Mononuclear cell (primary cell): Measurements from ENCODE around the gene TECPR2. TPM values are rescaled to one million over a fixed set of nuclear protein-coding genes. Genes with fewer than 3 reads are reported as not detected.
"Not testable (repeated sequence)": the region's sequence is repeated elsewhere in the genome, so short reads cannot be mapped to it uniquely, and the experiment has no call there.

ENCODE experiments used
- H3K27me3 ChIP-seq: 2 replicates; pipeline ENCODE4 v1.6.0; 2011; ENCODE audit warnings: low read length, control low read depth; ENCODE audit not compliant: insufficient read depth
- H3K4me1 ChIP-seq: 2 replicates; pipeline ENCODE4 v1.5.1; 2011; ENCODE audit warnings: mild to moderate bottlenecking, low read length, control low read depth; ENCODE audit not compliant: insufficient read depth
- H3K4me3 ChIP-seq: 2 replicates; pipeline ENCODE4 v1.5.1; 2011; ENCODE audit warnings: mild to moderate bottlenecking, low read length, moderate library complexity
- H3K9me3 ChIP-seq: 2 replicates; pipeline ENCODE4 v1.5.1; 2011; ENCODE audit warnings: low read depth, mild to moderate bottlenecking, control low read depth, low read length
- total RNA-seq: library from RNA; depleted of rRNA; stranded (reverse); fragments of >200 nt; gene quantifications from one replicate; pipeline ENCODE4 v1.2.3, GENCODE V29; 2012

TECPR2 gene
- total RNA-seq, 1 donor: 2.7 TPM

- H3K27me3 ChIP-seq: no peaks in the 10 kb centered on the region
- no peak overlapping the region for H3K4me3 ChIP-seq
- no peaks in the 10 kb centered on the region for H3K9me3 ChIP-seq
- H3K4me1 ChIP-seq: peaks cover 8% of the 10 kb centered on the region
These were observed 36.9 kb upstream of the TECPR2 start for GRCh38 chr14:102325791-102326345.

GRCh38 chr14:102326583-102326982 is 36.2 kb upstream of the TECPR2 start:
- Histone ChIP-seq H3K4me1 (peaks cover 5% of the 10 kb centered on the region), H3K4me3 (no peak overlapping the region), H3K27me3 (no peaks in the 10 kb centered on the region), H3K9me3 (no peaks in the 10 kb centered on the region)

- not testable (repeated sequence) for H3K4me1 ChIP-seq, H3K4me3 ChIP-seq, H3K27me3 ChIP-seq, H3K9me3 ChIP-seq
These were observed 33.4 kb upstream of the TECPR2 start for GRCh38 chr14:102329381-102329780.

- Histone ChIP-seq H3K4me3 (no peak overlapping the region), H3K4me1 (no peaks in the 10 kb centered on the region), H3K27me3 (no peaks in the 10 kb centered on the region), H3K9me3 (no peaks in the 10 kb centered on the region)
These were observed 31.9 kb upstream of the TECPR2 start for GRCh38 chr14:102330806-102331205.

- H3K27me3 ChIP-seq: no peaks in the 10 kb centered on the region
- no peaks in the 10 kb centered on the region for H3K9me3 ChIP-seq
- H3K4me1 ChIP-seq: no peaks in the 10 kb centered on the region
- no peak overlapping the region for H3K4me3 ChIP-seq
These were observed 29.4 kb upstream of the TECPR2 start for GRCh38 chr14:102333390-102333789.

GRCh38 chr14:102333795-102334705 is 28.7 kb upstream of the TECPR2 start:
- Histone ChIP-seq H3K4me1 (no peaks in the 10 kb centered on the region), H3K27me3 (no peaks in the 10 kb centered on the region), H3K9me3 (no peaks in the 10 kb centered on the region), H3K4me3 (no peak overlapping the region)

GRCh38 chr14:102335163-102335562 is 27.6 kb upstream of the TECPR2 start:
- Histone ChIP-seq H3K27me3 (no peaks in the 10 kb centered on the region), H3K9me3 (no peaks in the 10 kb centered on the region), H3K4me1 (no peaks in the 10 kb centered on the region), H3K4me3 (no peak overlapping the region)

- Histone ChIP-seq H3K4me1 (no peaks in the 10 kb centered on the region), H3K9me3 (no peaks in the 10 kb centered on the region), H3K4me3 (no peak overlapping the region), H3K27me3 (no peaks in the 10 kb centered on the region)
These were observed 24.0 kb upstream of the TECPR2 start for GRCh38 chr14:102338724-102339123.

GRCh38 chr14:102341566-102341965 is 21.2 kb upstream of the TECPR2 start:
- H3K9me3 ChIP-seq: no peaks in the 10 kb centered on the region
- H3K4me1 ChIP-seq: no peaks in the 10 kb centered on the region
- no peaks in the 10 kb centered on the region for H3K27me3 ChIP-seq
- no peak overlapping the region for H3K4me3 ChIP-seq

- no peak overlapping the region for H3K4me3 ChIP-seq
- no peaks in the 10 kb centered on the region for H3K9me3 ChIP-seq
- H3K27me3 ChIP-seq: no peaks in the 10 kb centered on the region
- H3K4me1 ChIP-seq: no peaks in the 10 kb centered on the region
These were observed 20.5 kb upstream of the TECPR2 start for GRCh38 chr14:102342238-102342637.

GRCh38 chr14:102344084-102344483 is 18.7 kb upstream of the TECPR2 start:
- H3K27me3 ChIP-seq: no peaks in the 10 kb centered on the region
- no peaks in the 10 kb centered on the region for H3K4me1 ChIP-seq
- H3K4me3 ChIP-seq: no peak overlapping the region
- no peaks in the 10 kb centered on the region for H3K9me3 ChIP-seq

- no peaks in the 10 kb centered on the region for H3K27me3 ChIP-seq
- no peaks in the 10 kb centered on the region for H3K9me3 ChIP-seq
- H3K4me3 ChIP-seq: no peak overlapping the region
- H3K4me1 ChIP-seq: no peaks in the 10 kb centered on the region
These were observed 18.3 kb upstream of the TECPR2 start for GRCh38 chr14:102344485-102344884.

GRCh38 chr14:102345232-102345631 is 17.5 kb upstream of the TECPR2 start:
- no peaks in the 10 kb centered on the region for H3K27me3 ChIP-seq
- no peak overlapping the region for H3K4me3 ChIP-seq
- H3K9me3 ChIP-seq: no peaks in the 10 kb centered on the region
- no peaks in the 10 kb centered on the region for H3K4me1 ChIP-seq

GRCh38 chr14:102346645-102347044 is 16.1 kb upstream of the TECPR2 start:
- H3K9me3 ChIP-seq: no peaks in the 10 kb centered on the region

GRCh38 chr14:102348376-102348775 is 14.4 kb upstream of the TECPR2 start:
- H3K4me1 ChIP-seq: peaks cover 28% of the 10 kb centered on the region
- H3K9me3 ChIP-seq: no peaks in the 10 kb centered on the region
- no peaks in the 10 kb centered on the region for H3K27me3 ChIP-seq
- no peak overlapping the region for H3K4me3 ChIP-seq

More at GRCh38 chr14:102346645-102347044, 16.1 kb upstream of the TECPR2 start:
- no peak overlapping the region for H3K4me3 ChIP-seq
- peaks cover 10% of the 10 kb centered on the region for H3K4me1 ChIP-seq
- no peaks in the 10 kb centered on the region for H3K27me3 ChIP-seq

- Histone ChIP-seq H3K9me3 (no peaks in the 10 kb centered on the region), H3K4me1 (peaks cover 31% of the 10 kb centered on the region), H3K27me3 (no peaks in the 10 kb centered on the region), H3K4me3 (no peak overlapping the region)
These were observed 11.7 kb upstream of the TECPR2 start for GRCh38 chr14:102351023-102351422.
